IPS-NIHi7 (cell line): ENCODE measurements around the gene HBB.

Source experiments
- DNase-seq: peaks from one replicate; pipeline ENCODE4 v3.0.0; 2012; ENCODE audit warnings: mixed read lengths; ENCODE audit errors: extremely low spot score

Gene HBB

GRCh38 chr11:5247472-5248192 is 20.8 kb upstream of the HBB start:
- DNase-seq: no peak

- no peak for DNase-seq
Observed at GRCh38 chr11:5246772-5247471, 20.1 kb upstream of the HBB start.

GRCh38 chr11:5245155-5245554 is 18.3 kb upstream of the HBB start:
- no peak for DNase-seq

GRCh38 chr11:5243816-5244180 is 16.9 kb upstream of the HBB start:
- DNase-seq: no peak

GRCh38 chr11:5242933-5243815 is 16.3 kb upstream of the HBB start:
- DNase-seq: no peak

GRCh38 chr11:5242208-5242607 is 15.3 kb upstream of the HBB start:
- no peak for DNase-seq

GRCh38 chr11:5241458-5241857 is 14.6 kb upstream of the HBB start:
- no peak for DNase-seq

GRCh38 chr11:5240458-5240857 is 13.6 kb upstream of the HBB start:
- DNase-seq: no peak

GRCh38 chr11:5240056-5240455 is 13.2 kb upstream of the HBB start:
- DNase-seq: no peak

GRCh38 chr11:5239046-5239445 is 12.2 kb upstream of the HBB start:
- DNase-seq: no peak

GRCh38 chr11:5238486-5238885 is 11.6 kb upstream of the HBB start:
- DNase-seq: no peak

GRCh38 chr11:5237420-5237819 is 10.5 kb upstream of the HBB start:
- no peak for DNase-seq

GRCh38 chr11:5235364-5236095 is 8.7 kb upstream of the HBB start:
- DNase-seq: no peak

GRCh38 chr11:5234381-5234834 is 7.5 kb upstream of the HBB start, which contains the start of gene HBD:
Gene HBD (minus strand): TSS chr11:5234483. CDS start chr11:5234433, 50 bp downstream.
- DNase-seq: no peak

- no peak for DNase-seq
Observed at GRCh38 chr11:5233307-5233706, 6.4 kb upstream of the HBB start.

GRCh38 chr11:5232821-5233220 is 6.0 kb upstream of the HBB start:
- no peak for DNase-seq

- no peak for DNase-seq
Observed at GRCh38 chr11:5232176-5232575, 5.3 kb upstream of the HBB start.

- DNase-seq: no peak
Observed at GRCh38 chr11:5231111-5231510, 4.2 kb upstream of the HBB start.

GRCh38 chr11:5230266-5230665 is 3.4 kb upstream of the HBB start:
- DNase-seq: no peak

- no peak for DNase-seq
Observed at GRCh38 chr11:5229796-5230195, 2.9 kb upstream of the HBB start.

GRCh38 chr11:5229356-5229755 is 2.5 kb upstream of the HBB start:
- DNase-seq: no peak

- DNase-seq: no peak
Observed at GRCh38 chr11:5228124-5228523, 1.3 kb upstream of the HBB start.
